K562 (cell line): ENCODE data around the gene PLXDC2. TPM values are rescaled to one million over a fixed set of nuclear protein-coding genes. Genes with fewer than 3 reads are reported as not detected.

Experiments used
- ATAC-seq: fragments of 200-7000 bp; cut with Tn5 transposase; 3 replicates; pipeline ENCODE4 v1.9.1; 2020; ENCODE audit warnings: moderate library complexity
- BruUV-seq: library from RNA; stranded (reverse); fragments of 400-500 nt; replicated peaks from 2 replicates; lab custom pipeline; 2021; lab: Mats Ljungman, UMichigan
- CTCF ChIA-PET: fragments of 300-600 bp; formaldehyde crosslinking; extraction: SDS; loops from one replicate; lab custom pipeline; 2021; ENCODE audit warnings: low intra/inter-chr PET ratio; lab: Yijun Ruan, JAX
- POLR2A ChIA-PET: fragments of 300-600, 350-650 bp; sonication (Branson Sonifier 250); formaldehyde crosslinking; extraction: SDS; loops from one replicate; lab custom pipeline; 2021; ENCODE audit warnings: antibody characterized with exemption, inconsistent platforms; lab: Yijun Ruan, JAX
- DNase-seq, 4 experiments: peaks; one replicate each; pipeline versions ENCODE4 v3.0.0 to v3.0.0-alpha.2; 2011 to 2018; ENCODE audit warnings: low spot score in 3 of 4, mixed read lengths in 3 of 4; ENCODE audit errors: extremely low read depth in 1 of 4
- FAIRE-seq: peaks from 2 replicates; lab custom pipeline; 2011; peaks lifted over from hg19 to GRCh38; lab: Jason Lieb, UNC
- H2AFZ ChIP-seq: 2 replicates; pipeline ENCODE4 v1.6.0; 2011; ENCODE audit warnings: low read depth, low read length, control low read depth, inconsistent platforms
- H3K27ac ChIP-seq: fragments of 200-600 bp; 3 replicates; pipeline ENCODE4 v1.8.0; 2011; ENCODE audit warnings: low read depth, mild to moderate bottlenecking, control low read depth, inconsistent platforms, low read length, moderate library complexity, mixed read lengths; ENCODE audit errors: extremely low read depth
- H3K27me3 ChIP-seq, 2 experiments: fragments of 300-600 bp in 1 of 2; 2 replicates in 1 of 2; 3 replicates in 1 of 2; pipeline versions ENCODE4 v1.6.0 to v1.8.0; 2011; ENCODE audit warnings: inconsistent platforms in 2 of 2, low read length in 2 of 2, mild to moderate bottlenecking in 1 of 2, mixed read lengths in 1 of 2, moderate library complexity in 1 of 2; ENCODE audit not compliant: control insufficient read depth in 2 of 2, insufficient read depth in 2 of 2
- H3K36me3 ChIP-seq: fragments of 300-600 bp; 3 replicates; pipeline ENCODE4 v1.8.0; 2011; ENCODE audit warnings: mild to moderate bottlenecking, low read length, inconsistent platforms; ENCODE audit not compliant: control insufficient read depth, insufficient read depth
- H3K4me1 ChIP-seq, 2 experiments: fragments of 200-600 bp in 1 of 2; replicated peaks in 1 of 2; 2 replicates in 1 of 2; 3 replicates in 1 of 2; pipeline versions ENCODE4 v1.5.1 to v1.8.0; 2011; ENCODE audit warnings: inconsistent platforms in 2 of 2, low read length in 2 of 2, mild to moderate bottlenecking in 1 of 2, mixed read lengths in 1 of 2, moderate library complexity in 1 of 2; ENCODE audit not compliant: control insufficient read depth in 2 of 2, insufficient read depth in 2 of 2
- H3K4me2 ChIP-seq: 2 replicates; pipeline ENCODE4 v1.6.1; 2011; ENCODE audit warnings: low read length, control low read depth, inconsistent platforms, mixed read lengths; ENCODE audit not compliant: insufficient read depth
- H3K4me3 ChIP-seq: fragments of 200-600 bp; sonication (generic), shearing (Covaris generic); 2 replicates; pipeline ENCODE4 v1.5.1; 2016; ENCODE audit warnings: control low read depth, inconsistent platforms
- H3K79me2 ChIP-seq: fragments of 200-600 bp; 3 replicates; pipeline ENCODE4 v1.8.0; 2011; ENCODE audit warnings: low read length, inconsistent platforms; ENCODE audit not compliant: control insufficient read depth, insufficient read depth
- H3K9ac ChIP-seq, 2 experiments: 2 replicates each; pipeline versions ENCODE4 v1.6.0 to v1.6.1; 2011; ENCODE audit warnings: low read depth in 2 of 2, low read length in 2 of 2, control low read depth in 1 of 2, inconsistent platforms in 1 of 2, mild to moderate bottlenecking in 1 of 2, mixed read lengths in 1 of 2; ENCODE audit not compliant: insufficient read depth in 1 of 2
- H3K9me1 ChIP-seq: one replicate; pipeline ENCODE4 v1.6.0; 2011; ENCODE audit warnings: inconsistent platforms, mild to moderate bottlenecking, low read length, moderate library complexity; ENCODE audit not compliant: control insufficient read depth, insufficient read depth
- H3K9me3 ChIP-seq: replicated peaks from 2 replicates; pipeline ENCODE4 v1.5.1; 2011; ENCODE audit warnings: low read depth, low read length, inconsistent platforms; ENCODE audit not compliant: control insufficient read depth, insufficient read depth
- H4K20me1 ChIP-seq: replicated peaks from 2 replicates; pipeline ENCODE4 v1.6.1; 2011; ENCODE audit warnings: low read length, inconsistent platforms, mixed read lengths; ENCODE audit not compliant: control insufficient read depth, insufficient read depth
- CAMTA2 ChIP-seq: fragments of 250-450 bp; sonication (Bioruptor Pico); conservative IDR thresholded peaks from 2 replicates; pipeline ENCODE4 v1.5.1; 2022
- MEIS2 ChIP-seq: fragments of 450-650 bp; IDR thresholded peaks from 2 replicates; pipeline ENCODE4 v1.6.1; 2014; ENCODE audit warnings: mild to moderate bottlenecking; ENCODE audit not compliant: partially characterized antibody
- WGBS: fragments of 100-300 bp; shearing (Covaris generic); methylation state at CpG from one replicate; pipeline ENCODE4 v1.1.6; 2016; ENCODE audit warnings: low coverage, mixed read lengths; ENCODE audit not compliant: insufficient coverage; ENCODE audit errors: missing lambda C conversion rate; 5-methylcytosine and 5-hydroxymethylcytosine counted together
- in situ Hi-C: fragments of 300-500 bp; cut with MboI; formaldehyde crosslinking; loops from 4 replicates; pipeline ENCODE4 v1.15.0; 2018; ENCODE audit warnings: inconsistent platforms, mixed read lengths
- intact Hi-C: fragments of 100-400 bp; cut with micrococcal nuclease; formaldehyde crosslinking; loops from 2 replicates; pipeline ENCODE4 v1.14.2; 2022
- polyA plus RNA-seq, 8 experiments: library from polyadenylated mRNA; depleted of rRNA in 4 of 8; stranded (reverse) in 5 of 8; unstranded in 3 of 8; fragments of >200 nt; fragmentation: Nextera tagmentation in 2 of 8; fragmentation: Illumina TruSeq in 1 of 8; extraction: Ambion mirVana in 2 of 8; extraction: Trizol in 1 of 8; gene quantifications; 2 replicates each; pipeline versions ENCODE4 v1.2.1 to v1.2.3, GENCODE V29; 2011 to 2014; ENCODE audit warnings: inconsistent platforms in 1 of 8, missing spikeins in 1 of 8
- total RNA-seq, 7 experiments: library from RNA; depleted of rRNA in 6 of 7; stranded (reverse); fragments of >200 nt in 6 of 7; fragmentation: Illumina TruSeq in 2 of 7; extraction: Trizol in 2 of 7; gene quantifications; 2 replicates each; pipeline versions ENCODE4 v1.2.1 to v1.2.3, GENCODE V29; 2011 to 2021; ENCODE audit warnings: low replicate concordance in 1 of 7
- TF ChIP-seq, protein P1 (sequence below): fragments of 450-650 bp; IDR thresholded peaks from one replicate; pipeline ENCODE4 v1.6.1; 2018; ENCODE audit warnings: mild to moderate bottlenecking, moderate library complexity; ENCODE audit not compliant: partially characterized antibody
- TF ChIP-seq, protein P2 (sequence below): fragments of 450-650 bp; IDR thresholded peaks from 2 replicates; pipeline ENCODE4 v1.7.0; 2016; ENCODE audit warnings: borderline replicate concordance
- TF ChIP-seq, protein P3 (sequence below): sonication (generic); formaldehyde crosslinking; IDR thresholded peaks from 2 replicates; pipeline ENCODE4 v1.8.1; 2022; ENCODE audit warnings: missing genetic modification reagents
- TF ChIP-seq, protein P4 (sequence below): fragments of 250-450 bp; sonication (Bioruptor Pico); IDR thresholded peaks from 2 replicates; pipeline ENCODE4 v1.8.0; 2021; ENCODE audit warnings: mild to moderate bottlenecking, moderate library complexity

PLXDC2 gene
- total and polyA plus RNA-seq, 9 of the 15 experiments (the other 6 are each of a cell fraction or from before 2014, with no cell fraction given) = 0.01 to 0.33 (median 0.10) TPM; not detected in 3

DNA sequence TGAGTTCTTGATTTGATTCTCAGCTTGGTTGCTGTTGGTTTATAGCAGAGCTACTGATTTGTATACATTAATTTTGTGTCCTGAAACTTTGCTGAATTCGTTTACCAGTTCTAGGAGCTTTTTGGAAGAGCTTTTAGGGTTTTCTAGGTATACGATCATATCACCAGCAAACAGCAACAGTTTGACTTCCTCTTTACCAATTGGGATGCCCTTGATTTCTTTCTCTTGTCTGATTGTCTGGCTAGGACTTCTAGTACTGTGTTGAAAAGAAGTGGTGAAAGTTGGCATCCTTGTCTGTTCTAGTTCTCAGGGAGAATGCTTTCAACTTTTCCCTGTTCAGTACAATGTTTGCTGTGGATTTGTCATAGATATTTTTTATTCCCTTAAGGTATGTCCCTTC lies 86.2 kb downstream of the PLXDC2 start:
- Histone ChIP-seq H3K79me2 (no peaks in the 10 kb centered on the region), H3K27ac (no peak overlapping the region), H2AFZ (no peak overlapping the region), H3K27me3 (no peaks in the 10 kb centered on the region), H3K36me3 (no peaks in the 10 kb centered on the region), H3K9ac (no peak overlapping the region), H3K9me3 (no peaks in the 10 kb centered on the region), H3K4me1 (no peaks in the 10 kb centered on the region), H3K4me2 (no peak overlapping the region), H3K4me3 (no peak overlapping the region), H4K20me1 (no peaks in the 10 kb centered on the region), H3K9me1 (no peaks in the 10 kb centered on the region)
- BruUV-seq = no TSS peak
- intact Hi-C loops (no loop called here), in situ Hi-C loops (no loop called here)
- no peak for TF ChIP-seq MEIS2
- TF ChIP-seq, protein P1, sequence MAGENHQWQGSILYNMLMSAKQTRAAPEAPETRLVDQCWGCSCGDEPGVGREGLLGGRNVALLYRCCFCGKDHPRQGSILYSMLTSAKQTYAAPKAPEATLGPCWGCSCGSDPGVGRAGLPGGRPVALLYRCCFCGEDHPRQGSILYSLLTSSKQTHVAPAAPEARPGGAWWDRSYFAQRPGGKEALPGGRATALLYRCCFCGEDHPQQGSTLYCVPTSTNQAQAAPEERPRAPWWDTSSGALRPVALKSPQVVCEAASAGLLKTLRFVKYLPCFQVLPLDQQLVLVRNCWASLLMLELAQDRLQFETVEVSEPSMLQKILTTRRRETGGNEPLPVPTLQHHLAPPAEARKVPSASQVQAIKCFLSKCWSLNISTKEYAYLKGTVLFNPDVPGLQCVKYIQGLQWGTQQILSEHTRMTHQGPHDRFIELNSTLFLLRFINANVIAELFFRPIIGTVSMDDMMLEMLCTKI = no peak
- TF ChIP-seq, protein P2, sequence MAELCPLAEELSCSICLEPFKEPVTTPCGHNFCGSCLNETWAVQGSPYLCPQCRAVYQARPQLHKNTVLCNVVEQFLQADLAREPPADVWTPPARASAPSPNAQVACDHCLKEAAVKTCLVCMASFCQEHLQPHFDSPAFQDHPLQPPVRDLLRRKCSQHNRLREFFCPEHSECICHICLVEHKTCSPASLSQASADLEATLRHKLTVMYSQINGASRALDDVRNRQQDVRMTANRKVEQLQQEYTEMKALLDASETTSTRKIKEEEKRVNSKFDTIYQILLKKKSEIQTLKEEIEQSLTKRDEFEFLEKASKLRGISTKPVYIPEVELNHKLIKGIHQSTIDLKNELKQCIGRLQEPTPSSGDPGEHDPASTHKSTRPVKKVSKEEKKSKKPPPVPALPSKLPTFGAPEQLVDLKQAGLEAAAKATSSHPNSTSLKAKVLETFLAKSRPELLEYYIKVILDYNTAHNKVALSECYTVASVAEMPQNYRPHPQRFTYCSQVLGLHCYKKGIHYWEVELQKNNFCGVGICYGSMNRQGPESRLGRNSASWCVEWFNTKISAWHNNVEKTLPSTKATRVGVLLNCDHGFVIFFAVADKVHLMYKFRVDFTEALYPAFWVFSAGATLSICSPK = no peak
- TF ChIP-seq CAMTA2 (CRISPR knock-in tag) = no peak
- TF ChIP-seq, protein P3, sequence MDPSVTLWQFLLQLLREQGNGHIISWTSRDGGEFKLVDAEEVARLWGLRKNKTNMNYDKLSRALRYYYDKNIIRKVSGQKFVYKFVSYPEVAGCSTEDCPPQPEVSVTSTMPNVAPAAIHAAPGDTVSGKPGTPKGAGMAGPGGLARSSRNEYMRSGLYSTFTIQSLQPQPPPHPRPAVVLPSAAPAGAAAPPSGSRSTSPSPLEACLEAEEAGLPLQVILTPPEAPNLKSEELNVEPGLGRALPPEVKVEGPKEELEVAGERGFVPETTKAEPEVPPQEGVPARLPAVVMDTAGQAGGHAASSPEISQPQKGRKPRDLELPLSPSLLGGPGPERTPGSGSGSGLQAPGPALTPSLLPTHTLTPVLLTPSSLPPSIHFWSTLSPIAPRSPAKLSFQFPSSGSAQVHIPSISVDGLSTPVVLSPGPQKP (CRISPR knock-in tag) = no peak
- TF ChIP-seq, protein P4, sequence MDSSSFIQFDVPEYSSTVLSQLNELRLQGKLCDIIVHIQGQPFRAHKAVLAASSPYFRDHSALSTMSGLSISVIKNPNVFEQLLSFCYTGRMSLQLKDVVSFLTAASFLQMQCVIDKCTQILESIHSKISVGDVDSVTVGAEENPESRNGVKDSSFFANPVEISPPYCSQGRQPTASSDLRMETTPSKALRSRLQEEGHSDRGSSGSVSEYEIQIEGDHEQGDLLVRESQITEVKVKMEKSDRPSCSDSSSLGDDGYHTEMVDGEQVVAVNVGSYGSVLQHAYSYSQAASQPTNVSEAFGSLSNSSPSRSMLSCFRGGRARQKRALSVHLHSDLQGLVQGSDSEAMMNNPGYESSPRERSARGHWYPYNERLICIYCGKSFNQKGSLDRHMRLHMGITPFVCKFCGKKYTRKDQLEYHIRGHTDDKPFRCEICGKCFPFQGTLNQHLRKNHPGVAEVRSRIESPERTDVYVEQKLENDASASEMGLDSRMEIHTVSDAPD = no peak
- FAIRE-seq (no peak), ATAC-seq (no peak), DNase-seq (no peak)
- CTCF ChIA-PET = no interaction called here
- 0% methylated on average over 2 of the region's 2 CpGs for WGBS
- POLR2A ChIA-PET = no interaction called here
